Liver (tissue), 9 donors: ENCODE results near the gene CEP128. TPM values are rescaled to one million over a fixed set of nuclear protein-coding genes. Genes with fewer than 3 reads are reported as not detected.

ENCODE experiments used
- DNase-seq: peaks from one replicate; pipeline ENCODE4 v3.0.0-alpha.2; 2017; ENCODE audit warnings: low spot score
- H3K27ac ChIP-seq, 2 donors: one replicate each; pipeline ENCODE4 v1.7.0; 2013; ENCODE audit warnings: inconsistent platforms in 2 of 2, low read length in 2 of 2, control low read depth in 1 of 2, low read depth in 1 of 2, mild to moderate bottlenecking in 1 of 2
- H3K27me3 ChIP-seq, 4 donors: one replicate each; pipeline versions ENCODE4 v1.6.1 to v1.7.0; 2013; ENCODE audit warnings: low read length in 3 of 4, inconsistent platforms in 1 of 4, mild to moderate bottlenecking in 1 of 4, moderate library complexity in 1 of 4; ENCODE audit not compliant: control insufficient read depth in 4 of 4, insufficient read depth in 4 of 4
- H3K36me3 ChIP-seq, 4 donors: one replicate each; pipeline versions ENCODE4 v1.6.1 to v1.7.0; 2013; ENCODE audit warnings: low read length in 3 of 4, mild to moderate bottlenecking in 3 of 4, low read depth in 1 of 4, moderate library complexity in 1 of 4; ENCODE audit not compliant: control insufficient read depth in 4 of 4, insufficient read depth in 3 of 4
- H3K4me1 ChIP-seq, 4 donors: one replicate each; pipeline versions ENCODE4 v1.6.1 to v1.7.0; 2013; ENCODE audit warnings: low read length in 3 of 4, mild to moderate bottlenecking in 3 of 4, moderate library complexity in 1 of 4; ENCODE audit not compliant: control insufficient read depth in 4 of 4, insufficient read depth in 4 of 4
- H3K4me3 ChIP-seq, 3 donors: one replicate each; pipeline versions ENCODE4 v1.6.1 to v1.7.0; 2013; ENCODE audit warnings: low read length in 3 of 3, control low read depth in 1 of 3, low read depth in 1 of 3, mild to moderate bottlenecking in 1 of 3
- H3K9ac ChIP-seq, 2 donors: one replicate each; pipeline ENCODE4 v1.7.0; 2013; ENCODE audit warnings: low read length in 2 of 2, mild to moderate bottlenecking in 2 of 2, moderate library complexity in 2 of 2, control low read depth in 1 of 2, low read depth in 1 of 2
- H3K9me3 ChIP-seq, 4 donors: one replicate each; pipeline versions ENCODE4 v1.6.1 to v1.7.0; 2013; ENCODE audit warnings: low read length in 3 of 4; ENCODE audit not compliant: control insufficient read depth in 4 of 4
- EGR1 ChIP-seq, 2 donors: IDR thresholded peaks; 2 replicates each; pipeline ENCODE4 v1.6.1; 2016 to 2018; ENCODE audit warnings: antibody characterized with exemption in 2 of 2, low read depth in 2 of 2
- FOXA2 ChIP-seq: IDR thresholded peaks from 2 replicates; pipeline ENCODE4 v1.6.1; 2016; ENCODE audit warnings: antibody characterized with exemption
- GABPA ChIP-seq, 2 donors: IDR thresholded peaks in 1 of 2; conservative IDR thresholded peaks in 1 of 2; 2 replicates each; pipeline ENCODE4 v1.6.1; 2016; ENCODE audit warnings: antibody characterized with exemption in 2 of 2, mild to moderate bottlenecking in 1 of 2, moderate library complexity in 1 of 2
- HNF4A ChIP-seq, 2 donors: conservative IDR thresholded peaks; 2 replicates each; pipeline ENCODE4 v1.6.1; 2016; ENCODE audit warnings: antibody characterized with exemption in 2 of 2, mild to moderate bottlenecking in 2 of 2
- HNF4G ChIP-seq: IDR thresholded peaks from 2 replicates; pipeline ENCODE4 v1.6.1; 2016; ENCODE audit warnings: antibody characterized with exemption
- JUND ChIP-seq, 2 donors: IDR thresholded peaks; 2 replicates each; pipeline ENCODE4 v1.6.1; 2016; ENCODE audit warnings: antibody characterized with exemption in 2 of 2
- NR2F2 ChIP-seq: IDR thresholded peaks from 2 replicates; pipeline ENCODE4 v1.6.1; 2016; ENCODE audit warnings: antibody characterized with exemption
- RXRA ChIP-seq, 2 donors: IDR thresholded peaks; 2 replicates each; pipeline ENCODE4 v1.6.1; 2017 to 2018; ENCODE audit warnings: antibody characterized with exemption in 2 of 2, mild to moderate bottlenecking in 1 of 2
- SP1 ChIP-seq: IDR thresholded peaks from 2 replicates; pipeline ENCODE4 v1.6.1; 2018; ENCODE audit warnings: antibody characterized with exemption, mild to moderate bottlenecking
- TAF1 ChIP-seq: conservative IDR thresholded peaks from 2 replicates; pipeline ENCODE4 v1.6.1; 2016; ENCODE audit warnings: antibody characterized with exemption, mild to moderate bottlenecking
- YY1 ChIP-seq: IDR thresholded peaks from 2 replicates; pipeline ENCODE4 v1.6.1; 2016; ENCODE audit warnings: antibody characterized with exemption, mild to moderate bottlenecking
- WGBS: extraction: QIAGEN DNeasy Blood & Tissue Kit; methylation state at CpG from one replicate; pipeline ENCODE4 v1.1.7; 2013; 5-methylcytosine and 5-hydroxymethylcytosine counted together
- polyA plus RNA-seq, 2 donors: library from polyadenylated mRNA; stranded (reverse) in 1 of 2; unstranded in 1 of 2; fragments of 200-250 nt in 1 of 2; fragments of >200 nt in 1 of 2; fragmentation: Nextera tagmentation in 1 of 2; extraction: Ambion mirVana in 1 of 2; gene quantifications; one replicate each; pipeline versions ENCODE4 v1.2.1 to v1.2.3, GENCODE V29; 2013 to 2015
- total RNA-seq, 2 donors: library from RNA; depleted of rRNA; stranded (reverse); fragments of >200 nt; gene quantifications; one replicate each; pipeline ENCODE4 v1.2.3, GENCODE V29; 2014
- TF ChIP-seq, protein P1 (sequence below): fragments of 150-350 bp; IDR thresholded peaks from 2 replicates; pipeline ENCODE4 v1.5.1; 2017; ENCODE audit warnings: improper control_type of control experiment, low read depth, low read length; ENCODE audit not compliant: missing input control
- TF ChIP-seq, protein P2 (sequence below): IDR thresholded peaks from 2 replicates; pipeline ENCODE4 v1.6.1; 2016; ENCODE audit warnings: antibody characterized with exemption
- TF ChIP-seq, protein P3 (sequence below): IDR thresholded peaks from 2 replicates; pipeline ENCODE4 v1.6.1; 2016; ENCODE audit warnings: antibody characterized with exemption
- TF ChIP-seq, protein P4 (sequence below): IDR thresholded peaks from 2 replicates; pipeline ENCODE4 v1.6.1; 2016; ENCODE audit warnings: antibody characterized with exemption, mild to moderate bottlenecking
- TF ChIP-seq, protein P5 (sequence below): IDR thresholded peaks from 2 replicates; pipeline ENCODE4 v1.6.1; 2016; ENCODE audit warnings: antibody characterized with exemption
- donor health status: healthy.
- donor health status: healthy.
- donor health status: healthy.
- donor health status: healthy.
- donor health status: healthy.

CEP128 gene
- total and polyA plus RNA-seq, 4 donors = 0.27 to 3.8 (median 1.4) TPM

DNA sequence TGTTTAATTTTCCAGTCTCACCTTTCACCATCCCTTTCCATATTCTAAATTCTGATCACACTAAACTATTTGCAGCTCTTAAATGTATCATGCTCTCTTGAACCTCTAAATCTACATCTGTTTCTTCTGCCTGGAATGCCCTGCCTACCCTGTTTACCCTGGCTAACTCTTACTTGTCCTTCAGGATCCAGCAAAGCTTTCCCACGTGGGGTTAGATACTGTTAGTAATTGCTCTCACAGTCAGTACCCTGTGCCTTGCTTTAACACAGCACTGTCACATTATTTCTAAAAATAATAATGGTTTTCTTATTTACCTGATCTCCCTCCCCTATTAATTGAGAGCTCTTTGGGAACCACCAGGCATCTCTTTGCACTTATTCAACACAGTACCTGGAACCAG lies 333.0 kb downstream of the CEP128 start:
- H3K4me3 ChIP-seq = no peak overlapping the region
- H3K36me3 ChIP-seq = no peaks in the 10 kb centered on the region
- H3K4me1 ChIP-seq = no peaks in the 10 kb centered on the region
- no peaks in the 10 kb centered on the region for H3K9me3 ChIP-seq
- no peaks in the 10 kb centered on the region for H3K27me3 ChIP-seq
- no peak overlapping the region for H3K9ac ChIP-seq
- 51% methylated on average over 1 of the region's 1 CpG for WGBS
- no peak overlapping the region for H3K27ac ChIP-seq
- no peak for DNase-seq
- TF ChIP-seq SP1 = no peak
- no peak for TF ChIP-seq FOXA2
- TF ChIP-seq, protein P1, sequence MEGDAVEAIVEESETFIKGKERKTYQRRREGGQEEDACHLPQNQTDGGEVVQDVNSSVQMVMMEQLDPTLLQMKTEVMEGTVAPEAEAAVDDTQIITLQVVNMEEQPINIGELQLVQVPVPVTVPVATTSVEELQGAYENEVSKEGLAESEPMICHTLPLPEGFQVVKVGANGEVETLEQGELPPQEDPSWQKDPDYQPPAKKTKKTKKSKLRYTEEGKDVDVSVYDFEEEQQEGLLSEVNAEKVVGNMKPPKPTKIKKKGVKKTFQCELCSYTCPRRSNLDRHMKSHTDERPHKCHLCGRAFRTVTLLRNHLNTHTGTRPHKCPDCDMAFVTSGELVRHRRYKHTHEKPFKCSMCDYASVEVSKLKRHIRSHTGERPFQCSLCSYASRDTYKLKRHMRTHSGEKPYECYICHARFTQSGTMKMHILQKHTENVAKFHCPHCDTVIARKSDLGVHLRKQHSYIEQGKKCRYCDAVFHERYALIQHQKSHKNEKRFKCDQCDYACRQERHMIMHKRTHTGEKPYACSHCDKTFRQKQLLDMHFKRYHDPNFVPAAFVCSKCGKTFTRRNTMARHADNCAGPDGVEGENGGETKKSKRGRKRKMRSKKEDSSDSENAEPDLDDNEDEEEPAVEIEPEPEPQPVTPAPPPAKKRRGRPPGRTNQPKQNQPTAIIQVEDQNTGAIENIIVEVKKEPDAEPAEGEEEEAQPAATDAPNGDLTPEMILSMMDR = no peak
- TF ChIP-seq NR2F2 = no peak
- TF ChIP-seq, protein P2, sequence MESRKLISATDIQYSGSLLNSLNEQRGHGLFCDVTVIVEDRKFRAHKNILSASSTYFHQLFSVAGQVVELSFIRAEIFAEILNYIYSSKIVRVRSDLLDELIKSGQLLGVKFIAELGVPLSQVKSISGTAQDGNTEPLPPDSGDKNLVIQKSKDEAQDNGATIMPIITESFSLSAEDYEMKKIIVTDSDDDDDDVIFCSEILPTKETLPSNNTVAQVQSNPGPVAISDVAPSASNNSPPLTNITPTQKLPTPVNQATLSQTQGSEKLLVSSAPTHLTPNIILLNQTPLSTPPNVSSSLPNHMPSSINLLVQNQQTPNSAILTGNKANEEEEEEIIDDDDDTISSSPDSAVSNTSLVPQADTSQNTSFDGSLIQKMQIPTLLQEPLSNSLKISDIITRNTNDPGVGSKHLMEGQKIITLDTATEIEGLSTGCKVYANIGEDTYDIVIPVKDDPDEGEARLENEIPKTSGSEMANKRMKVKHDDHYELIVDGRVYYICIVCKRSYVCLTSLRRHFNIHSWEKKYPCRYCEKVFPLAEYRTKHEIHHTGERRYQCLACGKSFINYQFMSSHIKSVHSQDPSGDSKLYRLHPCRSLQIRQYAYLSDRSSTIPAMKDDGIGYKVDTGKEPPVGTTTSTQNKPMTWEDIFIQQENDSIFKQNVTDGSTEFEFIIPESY = no peak
- TF ChIP-seq TAF1 = no peak
- TF ChIP-seq YY1 = no peak
- TF ChIP-seq RXRA (IDR thresholded peaks at IDR 0.05) = no peak
- no peak for TF ChIP-seq JUND (IDR thresholded peaks at IDR 0.05)
- no peak for TF ChIP-seq HNF4G
- TF ChIP-seq, protein P3, sequence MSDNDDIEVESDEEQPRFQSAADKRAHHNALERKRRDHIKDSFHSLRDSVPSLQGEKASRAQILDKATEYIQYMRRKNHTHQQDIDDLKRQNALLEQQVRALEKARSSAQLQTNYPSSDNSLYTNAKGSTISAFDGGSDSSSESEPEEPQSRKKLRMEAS = no peak
- TF ChIP-seq HNF4A (conservative IDR thresholded peaks at IDR 0.05) = no peak
- TF ChIP-seq, protein P4, sequence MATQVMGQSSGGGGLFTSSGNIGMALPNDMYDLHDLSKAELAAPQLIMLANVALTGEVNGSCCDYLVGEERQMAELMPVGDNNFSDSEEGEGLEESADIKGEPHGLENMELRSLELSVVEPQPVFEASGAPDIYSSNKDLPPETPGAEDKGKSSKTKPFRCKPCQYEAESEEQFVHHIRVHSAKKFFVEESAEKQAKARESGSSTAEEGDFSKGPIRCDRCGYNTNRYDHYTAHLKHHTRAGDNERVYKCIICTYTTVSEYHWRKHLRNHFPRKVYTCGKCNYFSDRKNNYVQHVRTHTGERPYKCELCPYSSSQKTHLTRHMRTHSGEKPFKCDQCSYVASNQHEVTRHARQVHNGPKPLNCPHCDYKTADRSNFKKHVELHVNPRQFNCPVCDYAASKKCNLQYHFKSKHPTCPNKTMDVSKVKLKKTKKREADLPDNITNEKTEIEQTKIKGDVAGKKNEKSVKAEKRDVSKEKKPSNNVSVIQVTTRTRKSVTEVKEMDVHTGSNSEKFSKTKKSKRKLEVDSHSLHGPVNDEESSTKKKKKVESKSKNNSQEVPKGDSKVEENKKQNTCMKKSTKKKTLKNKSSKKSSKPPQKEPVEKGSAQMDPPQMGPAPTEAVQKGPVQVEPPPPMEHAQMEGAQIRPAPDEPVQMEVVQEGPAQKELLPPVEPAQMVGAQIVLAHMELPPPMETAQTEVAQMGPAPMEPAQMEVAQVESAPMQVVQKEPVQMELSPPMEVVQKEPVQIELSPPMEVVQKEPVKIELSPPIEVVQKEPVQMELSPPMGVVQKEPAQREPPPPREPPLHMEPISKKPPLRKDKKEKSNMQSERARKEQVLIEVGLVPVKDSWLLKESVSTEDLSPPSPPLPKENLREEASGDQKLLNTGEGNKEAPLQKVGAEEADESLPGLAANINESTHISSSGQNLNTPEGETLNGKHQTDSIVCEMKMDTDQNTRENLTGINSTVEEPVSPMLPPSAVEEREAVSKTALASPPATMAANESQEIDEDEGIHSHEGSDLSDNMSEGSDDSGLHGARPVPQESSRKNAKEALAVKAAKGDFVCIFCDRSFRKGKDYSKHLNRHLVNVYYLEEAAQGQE = no peak
- TF ChIP-seq GABPA (IDR thresholded peaks at IDR 0.05 in 1 of 2, conservative IDR thresholded peaks at IDR 0.05 in 1 of 2) = no peak

DNA sequence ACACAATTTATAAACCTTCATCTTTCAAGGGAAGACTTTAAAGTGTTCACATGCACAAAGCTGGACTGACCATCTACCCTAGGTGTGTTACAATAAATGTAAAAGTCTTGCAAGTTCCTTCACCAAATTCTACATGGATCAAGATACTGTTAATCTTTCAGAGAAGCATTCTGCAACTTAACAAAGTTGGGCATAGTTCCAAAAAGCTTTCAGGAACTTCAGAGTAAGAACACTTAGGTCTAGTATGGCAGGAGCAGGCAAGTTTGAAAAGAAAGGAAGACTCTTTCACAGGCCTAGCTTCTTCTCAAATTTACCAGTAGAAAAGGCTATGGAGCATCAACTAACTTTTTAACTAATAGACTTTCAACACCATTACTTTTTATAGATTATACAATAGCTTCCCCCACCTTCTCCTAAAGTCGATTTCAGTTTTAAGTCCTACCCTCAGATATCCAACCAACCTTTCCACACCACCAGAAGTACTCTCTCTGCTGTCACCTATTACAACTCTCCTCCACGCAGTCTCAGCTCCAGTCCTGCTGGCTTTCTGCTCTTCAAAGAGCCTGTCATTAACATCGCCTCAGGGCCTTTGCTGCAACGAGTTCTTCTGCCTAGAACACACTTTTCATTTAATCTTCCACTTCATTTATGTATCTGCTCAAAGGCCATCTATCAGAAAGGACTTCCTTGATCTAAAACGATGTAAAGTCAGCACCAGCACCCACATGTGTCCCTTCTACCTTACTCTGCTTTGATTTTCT lies 333.9 kb downstream of the CEP128 start:
- H3K4me3 ChIP-seq = no peak overlapping the region
- TF ChIP-seq HNF4A (conservative IDR thresholded peaks at IDR 0.05) = no peak
- TF ChIP-seq YY1 = no peak
- TF ChIP-seq, protein P5, sequence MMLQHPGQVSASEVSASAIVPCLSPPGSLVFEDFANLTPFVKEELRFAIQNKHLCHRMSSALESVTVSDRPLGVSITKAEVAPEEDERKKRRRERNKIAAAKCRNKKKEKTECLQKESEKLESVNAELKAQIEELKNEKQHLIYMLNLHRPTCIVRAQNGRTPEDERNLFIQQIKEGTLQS = no peak
- TF ChIP-seq HNF4G = no peak
- TF ChIP-seq NR2F2 = no peak
- TF ChIP-seq FOXA2 = no peak
- TF ChIP-seq, protein P4 = no peak
- TF ChIP-seq, protein P2 = no peak
- TF ChIP-seq EGR1 (IDR thresholded peaks at IDR 0.05; ENCODE audit: low read depth in 2 of 2) = no peak
- TF ChIP-seq JUND (IDR thresholded peaks at IDR 0.05) = no peak
- TF ChIP-seq RXRA (IDR thresholded peaks at IDR 0.05) = no peak
- no peaks in the 10 kb centered on the region for H3K9me3 ChIP-seq
- no peak for DNase-seq
- H3K9ac ChIP-seq = no peak overlapping the region
- no peaks in the 10 kb centered on the region for H3K36me3 ChIP-seq
- H3K4me1 ChIP-seq = no peaks in the 10 kb centered on the region
- no peaks in the 10 kb centered on the region for H3K27me3 ChIP-seq
- 90% methylated on average over 5 of the region's 5 CpGs for WGBS
- no peak overlapping the region for H3K27ac ChIP-seq
